H9 (cell line): Measurements from ENCODE around the gene LRP1B. TPM values are rescaled to one million over a fixed set of nuclear protein-coding genes. Genes with fewer than 3 reads are reported as not detected.
A peak's percentile ranks its signal among the peaks of the same experiment; 100 is the strongest.

ENCODE experiments used
- DNase-seq: peaks from one replicate; pipeline ENCODE4 v3.0.0-alpha.2; 2017
- H2AFZ ChIP-seq: one replicate; pipeline ENCODE4 v1.6.1; 2013; ENCODE audit warnings: mild to moderate bottlenecking, low read length, control low read depth, moderate library complexity
- H2AK5ac ChIP-seq: 2 replicates; pipeline ENCODE4 v1.6.1; 2013; ENCODE audit warnings: low read length, control low read depth, mixed read lengths; ENCODE audit not compliant: insufficient read length
- H2BK120ac ChIP-seq: one replicate; pipeline ENCODE4 v1.6.1; 2013; ENCODE audit warnings: low read depth, mild to moderate bottlenecking, low read length, control low read depth, inconsistent platforms; ENCODE audit not compliant: poor library complexity, severe bottlenecking
- H2BK12ac ChIP-seq: 2 replicates; pipeline ENCODE4 v1.6.1; 2013; ENCODE audit warnings: low read length, control low read depth, mixed read lengths, low read depth; ENCODE audit not compliant: insufficient read length
- H2BK15ac ChIP-seq: 2 replicates; pipeline ENCODE4 v1.6.1; 2013; ENCODE audit warnings: low read depth, low read length, control low read depth
- H2BK20ac ChIP-seq: one replicate; pipeline ENCODE4 v1.6.1; 2013; ENCODE audit warnings: low read depth, mild to moderate bottlenecking, low read length, control low read depth, inconsistent platforms; ENCODE audit not compliant: poor library complexity, severe bottlenecking
- H2BK5ac ChIP-seq: 2 replicates; pipeline ENCODE4 v1.6.1; 2013; ENCODE audit warnings: low read length, control low read depth, mixed read lengths; ENCODE audit not compliant: insufficient read length
- H3K14ac ChIP-seq: 2 replicates; pipeline ENCODE4 v1.6.1; 2013; ENCODE audit warnings: low read length, control low read depth; ENCODE audit not compliant: insufficient read depth
- H3K18ac ChIP-seq: 2 replicates; pipeline ENCODE4 v1.6.1; 2013; ENCODE audit warnings: low read depth, mild to moderate bottlenecking, mixed read lengths, low read length, control low read depth; ENCODE audit not compliant: insufficient read length
- H3K23ac ChIP-seq: 2 replicates; pipeline ENCODE4 v1.6.1; 2013; ENCODE audit warnings: low read length, control low read depth, mixed read lengths, low read depth; ENCODE audit not compliant: insufficient read length
- H3K23me2 ChIP-seq: 2 replicates; pipeline ENCODE4 v1.6.1; 2013; ENCODE audit warnings: low read depth, mild to moderate bottlenecking, mixed read lengths, low read length, control low read depth; ENCODE audit not compliant: insufficient read length, poor library complexity, severe bottlenecking
- H3K27ac ChIP-seq: 2 replicates; pipeline ENCODE4 v1.5.1; 2013; ENCODE audit warnings: low read length, control low read depth, mixed read lengths, low read depth; ENCODE audit not compliant: insufficient read length
- H3K27me3 ChIP-seq: 2 replicates; pipeline ENCODE4 v1.6.1; 2013; ENCODE audit warnings: low read length, control low read depth, inconsistent platforms; ENCODE audit not compliant: insufficient read depth
- H3K4ac ChIP-seq: 2 replicates; pipeline ENCODE4 v1.6.1; 2013; ENCODE audit warnings: low read depth, mild to moderate bottlenecking, control low read depth, inconsistent platforms, low read length, moderate library complexity
- H3K4me1 ChIP-seq: 2 replicates; pipeline ENCODE4 v1.6.1; 2013; ENCODE audit warnings: low read length, control low read depth, inconsistent platforms; ENCODE audit not compliant: insufficient read depth
- H3K4me2 ChIP-seq: 2 replicates; pipeline ENCODE4 v1.6.1; 2013; ENCODE audit warnings: low read length, control low read depth, mixed read lengths; ENCODE audit not compliant: insufficient read length, insufficient read depth
- H3K56ac ChIP-seq: 2 replicates; pipeline ENCODE4 v1.6.1; 2013; ENCODE audit warnings: low read depth, mild to moderate bottlenecking, mixed read lengths, low read length, control low read depth; ENCODE audit not compliant: insufficient read length
- H3K79me1 ChIP-seq: 2 replicates; pipeline ENCODE4 v1.6.1; 2013; ENCODE audit warnings: low read depth, mild to moderate bottlenecking, moderate library complexity, low read length, control low read depth, inconsistent platforms; ENCODE audit not compliant: insufficient read depth, poor library complexity, severe bottlenecking
- H3K79me2 ChIP-seq: 2 replicates; pipeline ENCODE4 v1.6.1; 2013; ENCODE audit warnings: low read length, control low read depth, inconsistent platforms; ENCODE audit not compliant: insufficient read depth
- H3K9ac ChIP-seq: 2 replicates; pipeline ENCODE4 v1.6.1; 2013; ENCODE audit warnings: low read length, control low read depth, mixed read lengths; ENCODE audit not compliant: insufficient read length; ENCODE audit errors: extremely low read depth
- H3K9me3 ChIP-seq: one replicate; pipeline ENCODE4 v1.6.1; 2013; ENCODE audit warnings: low read depth, low read length, inconsistent platforms; ENCODE audit not compliant: control insufficient read depth
- H3T11ph ChIP-seq: one replicate; pipeline ENCODE4 v1.6.1; 2013; ENCODE audit warnings: mild to moderate bottlenecking, low read length, control low read depth, inconsistent platforms
- H4K20me1 ChIP-seq: one replicate; pipeline ENCODE4 v1.6.1; 2013; ENCODE audit not compliant: control insufficient read depth, insufficient read length, insufficient read depth
- H4K5ac ChIP-seq: 2 replicates; pipeline ENCODE4 v1.6.1; 2013; ENCODE audit warnings: low read depth, mild to moderate bottlenecking, mixed read lengths, low read length, control low read depth; ENCODE audit not compliant: insufficient read length
- H4K8ac ChIP-seq: replicated peaks from 2 replicates; pipeline ENCODE4 v1.6.1; 2013; ENCODE audit warnings: low read length, control low read depth, mixed read lengths, low read depth; ENCODE audit not compliant: insufficient read length
- H4K91ac ChIP-seq: 2 replicates; pipeline ENCODE4 v1.6.1; 2013; ENCODE audit warnings: low read depth, mild to moderate bottlenecking, moderate library complexity, mixed read lengths, low read length, control low read depth; ENCODE audit not compliant: insufficient read length
- H3K27ac Mint-ChIP-seq, 3 experiments: 2 replicates in 2 of 3; 3 replicates in 1 of 3; pipeline ENCODE4 v1.8.0; 2020 to 2021; ENCODE audit warnings: mixed read lengths in 3 of 3, mild to moderate bottlenecking in 1 of 3, moderate library complexity in 1 of 3
- H3K27me3 Mint-ChIP-seq: 2 replicates; pipeline ENCODE4 v1.8.0; 2021; ENCODE audit warnings: low read depth, mild to moderate bottlenecking, moderate library complexity, mixed read lengths
- H3K36me3 Mint-ChIP-seq, 3 experiments: 2 replicates in 2 of 3; 3 replicates in 1 of 3; pipeline ENCODE4 v1.8.0; 2020 to 2021; ENCODE audit warnings: low read depth in 3 of 3, mixed read lengths in 3 of 3; ENCODE audit not compliant: insufficient read depth in 1 of 3
- H3K4me1 Mint-ChIP-seq, 2 experiments: 2 replicates each; pipeline ENCODE4 v1.8.0; 2020; ENCODE audit warnings: mixed read lengths in 2 of 2
- H3K4me3 Mint-ChIP-seq, 2 experiments: 2 replicates in 1 of 2; 3 replicates in 1 of 2; pipeline ENCODE4 v1.8.0; 2020 to 2021; ENCODE audit warnings: mild to moderate bottlenecking in 2 of 2, mixed read lengths in 2 of 2, moderate library complexity in 1 of 2
- H3K9me3 Mint-ChIP-seq, 2 experiments: 2 replicates in 1 of 2; 3 replicates in 1 of 2; pipeline ENCODE4 v1.8.0; 2020; ENCODE audit warnings: mild to moderate bottlenecking in 2 of 2, mixed read lengths in 2 of 2, moderate library complexity in 1 of 2
- CTCF ChIP-seq: fragments of 200-600 bp; sonication (generic); conservative IDR thresholded peaks from 3 replicates; pipeline ENCODE4 v1.8.0; 2021; ENCODE audit warnings: antibody characterized with exemption, mild to moderate bottlenecking
- WGBS: extraction: QIAGEN DNeasy Blood & Tissue Kit; methylation state at CpG from one replicate; pipeline ENCODE4 v1.1.7; 2013; ENCODE audit warnings: missing lambda C conversion rate, low lambda C conversion rate, mixed read lengths; ENCODE audit not compliant: insufficient read length; ENCODE audit errors: extremely low coverage; 5-methylcytosine and 5-hydroxymethylcytosine counted together
- total RNA-seq: library from RNA; stranded (reverse); gene quantifications from 2 replicates; pipeline ENCODE4 v1.2.1, GENCODE V29; 2021

The LRP1B gene
- total RNA-seq, 1 experiment from 2014 or later, result not detected

GRCh38 chr2:140863713-140864112, 1267.1 kb downstream of the LRP1B start:
- no peak overlapping the region for H3K27ac ChIP-seq
- H3K4me3 Mint-ChIP-seq, result no peak overlapping the region
- no peak for DNase-seq

More at GRCh38 chr2:140863713-140864112, 1267.1 kb downstream of the LRP1B start:
- no peak overlapping the region for H3K27ac Mint-ChIP-seq
- H3K9me3 Mint-ChIP-seq, result peaks cover 2 to 7% of the 10 kb centered on the region in 2 experiments; a peak in 4 of 5 replicates
- Histone ChIP-seq H3K23me2 (no peaks in the 10 kb centered on the region), H3K27me3 (no peaks in the 10 kb centered on the region), H4K8ac (no peak overlapping the region), H2BK12ac (no peak overlapping the region), H3K4me1 (0 out of 2 replicates have a peak, but pooled peaks cover 2% of the 10 kb centered on the region), H2BK20ac (no peak overlapping the region), H2BK120ac (no peak overlapping the region), H3K4ac (no peak overlapping the region), H4K91ac (no peak overlapping the region), H3K4me2 (no peak overlapping the region), H3T11ph (no peak overlapping the region), H3K18ac (no peak overlapping the region), H2BK15ac (no peak overlapping the region), H3K79me1 (no peaks in the 10 kb centered on the region), H3K14ac (no peak overlapping the region), H3K9ac (no peak overlapping the region), H2AK5ac (no peak overlapping the region), H3K9me3 (no peaks in the 10 kb centered on the region), H3K56ac (no peak overlapping the region), H4K20me1 (no peaks in the 10 kb centered on the region), H4K5ac (no peak overlapping the region), H3K23ac (no peak overlapping the region), H2AFZ (no peak overlapping the region), H3K79me2 (no peaks in the 10 kb centered on the region), H2BK5ac (no peak overlapping the region)
- 100% methylated on average over 1 of the region's 2 CpGs for WGBS
- H3K27me3 Mint-ChIP-seq, result no peaks in the 10 kb centered on the region
- peaks cover 5 to 12% of the 10 kb centered on the region in 2 experiments for H3K4me1 Mint-ChIP-seq
- H3K36me3 Mint-ChIP-seq, result peaks cover 0 to 6% (median 0%) of the 10 kb centered on the region in 3 experiments; a peak in 4 of 7 replicates
- TF ChIP-seq CTCF, result peak; percentile 77
